ENCODE data around the gene TBC1D24.

TBC1D24 gene

DNA sequence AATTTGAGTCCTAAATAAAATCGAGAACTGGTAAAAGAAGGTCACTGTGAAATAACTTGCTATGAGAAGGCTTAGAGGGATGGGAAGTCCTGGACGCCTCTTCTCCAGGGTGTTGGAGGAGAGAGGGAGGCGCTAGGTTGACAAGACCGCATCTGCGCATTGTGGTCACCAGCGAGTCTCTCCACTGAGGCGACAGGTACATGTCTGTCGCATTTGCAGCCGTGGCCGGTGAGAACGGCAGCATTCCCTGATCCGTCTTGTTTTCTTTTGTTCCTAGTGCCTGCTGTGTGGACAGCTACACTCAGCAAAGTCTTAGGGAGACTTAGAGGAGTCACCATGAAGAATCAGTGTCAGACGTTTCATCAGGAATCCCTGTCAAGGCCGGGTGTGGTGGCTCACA, 30.8 kb downstream of the TBC1D24 start:
- no peak for DNase-seq (ENCODE audit: extremely low read depth, low read depth)
- TF ChIP-seq CTCF (IDR thresholded peaks at IDR 0.05; ENCODE audit: low read depth, low read length), result no peak

GRCh38 chr16:2507052-2507659, 32.2 kb downstream of the TBC1D24 start:
- no peak for TF ChIP-seq CTCF (IDR thresholded peaks at IDR 0.05; ENCODE audit: low read depth, low read length)
- no peak for DNase-seq (ENCODE audit: extremely low read depth, low read depth)

DNA sequence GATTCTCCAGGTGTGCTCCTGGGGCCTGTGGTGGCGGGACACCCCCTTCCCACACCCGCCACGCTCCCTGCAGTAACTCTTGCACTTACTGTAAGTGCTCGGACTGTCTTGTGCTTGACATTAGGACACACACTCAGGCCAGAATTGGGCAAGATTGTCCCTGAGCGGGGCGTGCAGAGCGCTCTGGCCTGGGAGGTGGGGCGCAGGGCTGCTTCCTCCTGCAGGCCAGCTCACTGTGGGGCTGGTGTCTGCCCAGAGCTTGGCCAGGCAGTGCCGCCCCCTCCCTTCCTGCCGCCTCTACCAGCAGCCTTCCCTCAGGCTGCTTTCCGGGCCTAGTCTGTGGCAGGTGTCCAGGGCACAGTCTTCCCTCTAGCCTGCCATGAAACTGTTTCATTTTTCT, 32.7 kb downstream of the TBC1D24 start:
- no peak for DNase-seq (ENCODE audit: extremely low read depth, low read depth)
- no peak for TF ChIP-seq CTCF (IDR thresholded peaks at IDR 0.05; ENCODE audit: low read depth, low read length)

GRCh38 chr16:2508722-2509400, 33.9 kb downstream of the TBC1D24 start:
- DNase-seq (ENCODE audit: extremely low read depth, low read depth), result no peak
- TF ChIP-seq CTCF (IDR thresholded peaks at IDR 0.05; ENCODE audit: low read depth, low read length), result no peak

DNA sequence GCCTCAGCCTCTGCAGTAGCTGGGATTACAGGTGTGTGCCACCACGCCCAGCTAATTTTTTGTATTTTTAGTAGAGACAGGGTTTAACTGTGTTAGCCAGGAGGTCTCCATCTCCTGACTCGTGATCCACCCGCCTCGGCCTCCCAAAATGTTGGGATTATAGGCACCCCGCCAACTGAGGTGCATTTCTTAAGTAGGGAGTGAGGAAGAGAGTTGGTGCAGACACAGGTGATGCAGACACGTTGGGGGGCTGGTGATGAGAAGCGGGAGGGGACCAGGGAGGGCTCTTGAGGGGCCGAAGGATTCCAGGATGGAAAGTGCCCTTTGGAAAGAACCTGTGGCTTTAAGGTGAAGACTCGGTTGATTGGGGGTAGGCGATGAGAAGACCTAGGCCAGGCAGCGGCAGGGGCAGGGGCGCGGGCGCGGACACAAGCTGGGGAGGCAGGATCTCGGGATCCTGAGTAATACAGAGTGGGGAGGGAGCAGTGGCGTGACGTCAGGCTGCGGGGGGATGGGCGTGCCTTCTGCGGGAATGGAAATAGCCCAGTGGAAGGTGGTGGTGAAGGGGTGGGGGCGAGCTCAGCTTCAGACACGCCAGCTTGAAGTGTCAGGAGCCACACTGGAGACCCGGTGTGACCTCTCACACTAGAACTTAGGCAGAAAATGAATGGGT, 36.3 kb downstream of the TBC1D24 start:
- no peak for TF ChIP-seq CTCF (IDR thresholded peaks at IDR 0.05; ENCODE audit: low read depth, low read length)
- DNase-seq (ENCODE audit: extremely low read depth, low read depth), result no peak

GRCh38 chr16:2511996-2512734, 37.2 kb downstream of the TBC1D24 start:
- DNase-seq (ENCODE audit: extremely low read depth, low read depth), result no peak
- no peak for TF ChIP-seq CTCF (IDR thresholded peaks at IDR 0.05; ENCODE audit: low read depth, low read length)
